T-cell (primary cell): ENCODE results near the gene MDH2. TPM values are rescaled to one million over a fixed set of nuclear protein-coding genes. Genes with fewer than 3 reads are reported as not detected.
"Not testable (repeated sequence)": the region's sequence is repeated elsewhere in the genome, so short reads cannot be mapped to it uniquely, and the experiment has no call there.

Experiments used
- ATAC-seq, 4 experiments: fragments of 200-7000 bp in 3 of 4; fragments of 150-1000 bp in 1 of 4; cut with Tn5 transposase; replicated peaks in 1 of 4; 1 replicate in 3 of 4; 2 replicates in 1 of 4; pipeline ENCODE4 v1.10.0; 2021; ENCODE audit warnings: moderate library complexity in 3 of 4, mild to moderate bottlenecking in 2 of 4, moderate number of reproducible peaks in 1 of 4
- CTCF ChIA-PET, 2 donors: fragments of 300-600 bp; sonication (Branson Sonifier 250); formaldehyde crosslinking; loops; one replicate each; lab custom pipeline; 2022; ENCODE audit warnings: antibody characterized with exemption in 2 of 2; lab: Charles Lee
- POLR2A ChIA-PET, 2 donors: fragments of 300-600 bp; sonication (Branson Sonifier 250); formaldehyde crosslinking; loops; one replicate each; lab custom pipeline; 2022; ENCODE audit warnings: antibody characterized with exemption in 2 of 2; lab: Charles Lee
- DNase-seq, 35 experiments: peaks; one replicate each; pipeline versions ENCODE4 v3.0.0 to v3.0.0-alpha.2; 2013 to 2023
- H3K27ac ChIP-seq: one replicate; pipeline ENCODE4 v1.5.1; 2013; ENCODE audit warnings: low read length
- H3K27me3 ChIP-seq, 2 experiments: replicated peaks in 1 of 2; 1 replicate in 1 of 2; 2 replicates in 1 of 2; pipeline versions ENCODE4 v1.6.1 to v1.7.0; 2013; ENCODE audit warnings: low read length in 1 of 2, mixed read lengths in 1 of 2; ENCODE audit not compliant: control insufficient read depth in 2 of 2, insufficient read depth in 2 of 2; ENCODE audit errors: extremely low read depth in 1 of 2
- H3K36me3 ChIP-seq, 2 donors: 1 replicate in 1 of 2; 2 replicates in 1 of 2; pipeline versions ENCODE4 v1.6.1 to v1.7.0; 2013; ENCODE audit warnings: low read length in 1 of 2; ENCODE audit not compliant: control insufficient read depth in 2 of 2, insufficient read depth in 1 of 2; ENCODE audit errors: extremely low read depth in 1 of 2
- H3K4me1 ChIP-seq, 2 experiments: 1 replicate in 1 of 2; 2 replicates in 1 of 2; pipeline versions ENCODE4 v1.6.1 to v1.7.0; 2013; ENCODE audit warnings: low read length in 2 of 2, mixed read lengths in 1 of 2; ENCODE audit not compliant: insufficient read depth in 2 of 2, control insufficient read depth in 1 of 2; ENCODE audit errors: extremely low read depth in 1 of 2
- H3K4me3 ChIP-seq, 2 donors: 1 replicate in 1 of 2; 2 replicates in 1 of 2; pipeline versions ENCODE4 v1.5.1 to v1.7.0; 2013; ENCODE audit warnings: mild to moderate bottlenecking in 2 of 2, low read length in 1 of 2, moderate library complexity in 1 of 2; ENCODE audit not compliant: control insufficient read depth in 1 of 2; ENCODE audit errors: extremely low read depth in 1 of 2
- H3K9me3 ChIP-seq: 2 replicates; pipeline ENCODE4 v1.7.0; 2013
- H3K27ac Mint-ChIP-seq, 2 donors: one replicate each; pipeline ENCODE4 v1.8.0; 2020 to 2021; ENCODE audit warnings: mild to moderate bottlenecking in 2 of 2, mixed read lengths in 2 of 2
- H3K27me3 Mint-ChIP-seq, 2 donors: one replicate each; pipeline ENCODE4 v1.8.0; 2021 to 2022; ENCODE audit warnings: mixed read lengths in 2 of 2
- H3K36me3 Mint-ChIP-seq: one replicate; pipeline ENCODE4 v1.8.0; 2021; ENCODE audit warnings: mixed read lengths
- H3K4me1 Mint-ChIP-seq, 3 donors: one replicate each; pipeline ENCODE4 v1.8.0; 2020 to 2022; ENCODE audit warnings: mixed read lengths in 3 of 3, mild to moderate bottlenecking in 1 of 3
- H3K4me3 Mint-ChIP-seq, 3 donors: one replicate each; pipeline ENCODE4 v1.8.0; 2020 to 2022; ENCODE audit warnings: mild to moderate bottlenecking in 3 of 3, mixed read lengths in 3 of 3, moderate library complexity in 3 of 3
- H3K9me3 Mint-ChIP-seq, 3 donors: one replicate each; pipeline ENCODE4 v1.8.0; 2020 to 2022; ENCODE audit warnings: mixed read lengths in 3 of 3
- WGBS: methylation state at CpG from one replicate; pipeline ENCODE4 v1.1.5; 2013; ENCODE audit warnings: missing lambda C conversion rate; ENCODE audit not compliant: insufficient coverage; 5-methylcytosine and 5-hydroxymethylcytosine counted together
- total RNA-seq, 35 experiments: library from RNA in 6 of 35; stranded (reverse) in 6 of 35; fragments of 120-200 nt in 1 of 35; gene quantifications; one replicate each; pipeline versions ENCODE4 v1.2.1 to v1.2.4 and lab custom pipeline; 2013 to 2026

MDH2 gene
- total RNA-seq, 5 donors from 2014 or later (not counting 1 experiment from before 2014, with no cell fraction given) = 72.0 to 113 (median 93.6) TPM

DNA sequence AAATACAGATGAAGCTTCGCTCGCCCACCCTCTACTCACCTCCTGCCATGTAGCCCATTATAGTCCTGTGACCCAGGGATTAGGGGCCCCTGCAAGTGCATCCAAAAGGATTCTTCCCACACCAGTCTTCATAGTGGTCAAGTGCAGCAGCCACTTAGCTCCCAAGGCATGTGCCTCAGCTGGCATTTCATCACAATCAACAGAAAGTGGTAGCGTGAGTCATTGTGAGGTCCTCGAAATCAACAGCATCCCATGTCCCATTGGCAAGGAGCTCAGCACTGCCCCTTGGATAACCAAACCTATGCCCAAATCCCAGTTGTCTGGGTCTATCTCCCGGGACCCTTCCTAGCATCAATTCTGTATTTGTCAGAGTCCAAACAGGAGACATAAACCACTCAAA lies 45.6 kb downstream of the MDH2 start:
- H3K36me3 ChIP-seq, H3K27ac ChIP-seq, H3K9me3 ChIP-seq, H3K4me1 ChIP-seq, H3K4me3 ChIP-seq, H3K9me3 Mint-ChIP-seq, H3K36me3 Mint-ChIP-seq, H3K27me3 ChIP-seq, H3K4me3 Mint-ChIP-seq, POLR2A ChIA-PET, H3K27me3 Mint-ChIP-seq, H3K4me1 Mint-ChIP-seq, H3K27ac Mint-ChIP-seq, CTCF ChIA-PET, DNase-seq, ATAC-seq: not testable (repeated sequence)
- WGBS = 78% methylated on average over 4 of the region's 5 CpGs

DNA sequence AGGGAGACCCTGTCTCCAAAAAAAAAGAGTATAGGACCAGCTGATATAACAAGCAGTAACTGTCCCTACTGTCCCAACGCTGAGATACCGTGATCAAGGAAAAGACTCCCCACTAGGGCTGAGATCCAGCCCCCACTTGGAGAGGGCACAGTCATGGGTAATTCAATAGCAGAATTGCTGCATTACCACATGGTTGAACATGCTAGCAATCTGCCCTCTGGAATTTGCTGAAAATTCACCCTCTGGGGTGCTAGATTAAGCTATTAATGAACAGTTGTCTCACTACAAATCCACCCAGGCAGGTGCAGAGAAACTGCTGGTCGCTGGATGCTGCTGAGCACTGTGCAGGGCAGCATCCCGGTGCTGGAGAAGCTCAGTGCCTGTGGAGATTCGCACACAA lies 46.4 kb downstream of the MDH2 start:
- H3K4me1 ChIP-seq, H3K9me3 ChIP-seq, H3K4me1 Mint-ChIP-seq, H3K27me3 ChIP-seq, H3K9me3 Mint-ChIP-seq, H3K27me3 Mint-ChIP-seq, POLR2A ChIA-PET, H3K27ac ChIP-seq, H3K36me3 Mint-ChIP-seq, CTCF ChIA-PET, ATAC-seq, H3K27ac Mint-ChIP-seq, DNase-seq, H3K4me3 ChIP-seq, H3K4me3 Mint-ChIP-seq, H3K36me3 ChIP-seq: not testable (repeated sequence)
- no CpG with 5 or more reads among the region's 5 CpGs for WGBS

DNA sequence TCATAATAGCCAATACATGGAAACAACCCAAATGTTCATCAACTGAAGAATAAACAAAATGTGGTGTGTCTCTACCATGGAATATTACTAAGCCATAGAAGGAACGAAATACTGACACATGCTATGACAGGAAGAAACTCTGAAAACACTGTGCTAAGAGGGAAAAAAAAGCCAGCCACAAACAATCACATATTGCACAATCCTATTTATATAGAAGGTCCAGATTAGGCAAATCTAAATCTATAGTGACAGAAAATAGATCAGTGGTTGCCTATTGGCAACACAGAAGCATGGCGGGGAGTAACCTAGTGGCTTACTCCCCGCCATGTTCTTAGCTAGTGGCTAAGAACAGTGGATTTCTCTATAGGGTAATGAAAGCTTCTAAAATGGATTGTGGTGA lies 48.0 kb downstream of the MDH2 start:
- ChIA-PET POLR2A (no interaction called here), CTCF (no interaction called here)
- WGBS = no CpG with 5 or more reads among the region's 3 CpGs
- no peak overlapping the region for H3K4me3 Mint-ChIP-seq
- no peak for ATAC-seq
- no peak overlapping the region for H3K27ac Mint-ChIP-seq
- no peaks in the 10 kb centered on the region for H3K9me3 ChIP-seq
- no peaks in the 10 kb centered on the region for H3K4me1 ChIP-seq
- no peak overlapping the region for H3K4me3 ChIP-seq
- H3K36me3 Mint-ChIP-seq = no peaks in the 10 kb centered on the region
- H3K9me3 Mint-ChIP-seq = peaks cover 0 to 3% (median 0%) of the 10 kb centered on the region in 3 donors
- H3K36me3 ChIP-seq = no peaks in the 10 kb centered on the region
- DNase-seq = no peak
- peaks cover 0 to 1% of the 10 kb centered on the region in 2 experiments for H3K27me3 ChIP-seq
- peaks cover 6 to 8% of the 10 kb centered on the region in 2 donors for H3K27me3 Mint-ChIP-seq
- no peaks in the 10 kb centered on the region for H3K4me1 Mint-ChIP-seq
- H3K27ac ChIP-seq = no peak overlapping the region

DNA sequence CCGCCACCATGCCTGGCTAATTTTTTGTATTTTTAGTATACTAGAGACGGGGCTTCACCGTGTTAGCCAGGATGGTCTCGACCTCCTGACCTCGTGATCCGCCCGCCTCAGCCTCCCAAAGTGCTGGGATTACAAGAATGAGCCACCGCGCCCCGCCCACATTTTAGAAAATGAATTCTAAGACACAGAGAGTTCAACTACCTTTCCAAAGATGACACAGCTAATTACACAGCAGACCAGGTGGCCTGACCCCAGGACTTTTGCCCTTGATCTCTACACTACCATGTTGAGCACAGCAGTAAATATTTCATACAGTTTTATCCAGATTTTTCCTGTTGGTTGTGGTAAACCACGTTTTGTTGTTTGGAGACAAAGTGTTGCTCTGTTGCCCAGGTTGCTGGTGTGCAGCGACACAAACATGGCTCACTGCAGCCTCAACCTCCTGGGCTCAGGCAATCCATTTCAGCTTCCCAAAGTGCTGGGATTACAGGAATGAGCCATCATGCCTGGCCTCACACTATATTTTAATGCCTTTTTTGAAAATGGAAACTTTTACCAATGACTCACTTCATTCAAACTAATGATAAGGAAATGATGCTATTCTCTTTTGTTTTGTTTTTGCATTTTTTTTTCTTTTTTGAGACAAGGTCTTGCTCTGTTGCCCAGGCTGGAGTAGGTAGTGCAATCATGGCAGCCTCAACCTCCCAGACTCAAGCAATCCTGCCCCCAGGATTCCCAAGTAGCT lies 54.0 kb downstream of the MDH2 start:
- H3K27me3 ChIP-seq, CTCF ChIA-PET, H3K4me3 Mint-ChIP-seq, H3K36me3 ChIP-seq, H3K27me3 Mint-ChIP-seq, DNase-seq, H3K4me3 ChIP-seq, H3K4me1 ChIP-seq, H3K27ac ChIP-seq, H3K9me3 Mint-ChIP-seq, H3K4me1 Mint-ChIP-seq, ATAC-seq, H3K36me3 Mint-ChIP-seq, H3K9me3 ChIP-seq, H3K27ac Mint-ChIP-seq: not testable (repeated sequence)
- 79% methylated on average over 10 of the region's 12 CpGs for WGBS
- POLR2A ChIA-PET = interaction anchor here in 1 of 2 donors (0.6 kb wide), 1 partner anchor 165 kb away, joined by 8 read pairs; no protein-coding TSS in a partner anchor

DNA sequence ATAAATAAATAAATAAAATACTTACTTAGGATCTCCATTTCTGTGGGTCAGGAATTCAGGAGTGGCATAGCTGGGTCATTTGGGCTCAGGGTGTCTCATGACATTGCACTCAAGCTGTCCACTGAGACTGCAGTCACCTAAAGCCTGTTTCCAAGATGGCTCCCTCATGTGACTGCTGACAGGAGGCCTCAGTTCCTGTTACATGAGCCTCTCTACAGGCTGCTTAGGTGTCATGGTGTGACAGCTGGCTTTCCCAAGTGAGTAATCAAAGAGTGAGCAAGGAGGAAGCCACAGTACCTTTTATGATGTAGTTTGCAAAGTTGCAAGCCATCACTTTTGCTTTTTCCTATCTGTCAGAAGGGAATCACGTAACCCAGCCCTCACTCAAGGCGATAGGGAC lies 55.9 kb downstream of the MDH2 start:
- POLR2A ChIA-PET, H3K4me3 ChIP-seq: not testable (repeated sequence)

DNA sequence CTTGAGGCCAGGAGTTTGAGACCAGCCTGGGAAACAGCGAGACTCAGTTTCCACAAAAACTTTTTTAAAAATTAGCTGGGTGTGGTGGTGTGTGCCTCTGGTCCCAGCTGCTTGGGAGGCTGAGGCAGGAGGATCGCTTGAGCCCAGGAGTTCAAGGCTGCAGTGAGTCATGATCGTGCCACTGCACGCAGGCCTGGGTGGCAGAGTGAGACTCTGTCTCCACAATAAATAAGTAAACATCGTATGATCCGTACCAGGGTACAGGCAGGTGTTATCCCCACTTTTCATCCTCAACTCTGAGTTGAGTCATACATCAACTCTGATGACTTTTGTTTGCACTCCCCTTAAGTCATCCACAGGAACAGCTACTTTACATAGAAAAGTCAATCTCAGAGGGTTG lies 58.2 kb downstream of the MDH2 start:
- H3K36me3 ChIP-seq, H3K4me3 ChIP-seq, H3K27me3 ChIP-seq, H3K4me1 ChIP-seq, H3K36me3 Mint-ChIP-seq, H3K9me3 ChIP-seq, CTCF ChIA-PET, H3K27ac Mint-ChIP-seq, POLR2A ChIA-PET, H3K4me3 Mint-ChIP-seq, H3K27me3 Mint-ChIP-seq, DNase-seq, H3K9me3 Mint-ChIP-seq, H3K27ac ChIP-seq, H3K4me1 Mint-ChIP-seq, ATAC-seq: not testable (repeated sequence)
- 92% methylated on average over 5 of the region's 6 CpGs for WGBS

More for the DNA sequence above, 55.9 kb downstream of the MDH2 start:
- H3K36me3 ChIP-seq, ATAC-seq, H3K27me3 Mint-ChIP-seq, H3K27ac Mint-ChIP-seq, DNase-seq, H3K36me3 Mint-ChIP-seq, CTCF ChIA-PET, H3K4me3 Mint-ChIP-seq, H3K9me3 Mint-ChIP-seq, H3K4me1 ChIP-seq, H3K27ac ChIP-seq, H3K27me3 ChIP-seq, H3K4me1 Mint-ChIP-seq, H3K9me3 ChIP-seq: not testable (repeated sequence)
- 100% methylated on average over 1 of the region's 2 CpGs for WGBS
